ENCODE data around the gene APOL2. TPM values are rescaled to one million over a fixed set of nuclear protein-coding genes. Genes with fewer than 3 reads are reported as not detected.
A peak's percentile ranks its signal among the peaks of the same experiment; 100 is the strongest.

The APOL2 gene
- total and polyA plus RNA-seq, 2 donors, result 25.3 to 56.1 TPM

DNA sequence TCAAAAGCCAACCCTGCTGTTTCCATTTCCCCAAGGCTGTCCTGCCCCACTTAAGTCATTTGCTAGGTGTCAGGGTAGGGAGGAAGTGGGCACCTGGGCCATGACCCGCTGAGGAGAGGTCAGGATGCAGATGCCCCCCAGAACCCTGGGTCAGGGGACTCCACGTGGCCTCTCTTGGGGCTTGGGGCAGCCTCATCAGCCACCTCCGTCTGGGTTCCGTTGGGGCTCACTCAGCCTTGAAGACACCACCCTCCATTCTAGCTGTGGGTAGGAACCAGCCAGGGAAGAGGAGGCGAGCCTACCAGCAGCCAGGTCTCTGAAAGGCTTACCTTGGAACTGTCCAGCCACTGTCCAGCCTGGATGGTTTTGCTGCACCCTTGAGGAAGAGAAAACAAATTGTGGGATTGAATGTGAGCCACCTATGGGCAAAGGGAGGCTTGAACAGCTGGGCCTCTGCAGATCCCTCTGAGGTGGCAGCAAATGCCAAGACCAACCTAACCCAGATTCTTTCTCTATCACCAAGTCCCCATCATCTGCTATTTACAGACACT, 40.3 kb downstream of the APOL2 start:
- 74% methylated on average over 5 of the region's 5 CpGs for WGBS
- no peak overlapping the region for H3K27ac ChIP-seq (ENCODE audit: low read depth in 1 of 2, low read length in 1 of 2)

DNA sequence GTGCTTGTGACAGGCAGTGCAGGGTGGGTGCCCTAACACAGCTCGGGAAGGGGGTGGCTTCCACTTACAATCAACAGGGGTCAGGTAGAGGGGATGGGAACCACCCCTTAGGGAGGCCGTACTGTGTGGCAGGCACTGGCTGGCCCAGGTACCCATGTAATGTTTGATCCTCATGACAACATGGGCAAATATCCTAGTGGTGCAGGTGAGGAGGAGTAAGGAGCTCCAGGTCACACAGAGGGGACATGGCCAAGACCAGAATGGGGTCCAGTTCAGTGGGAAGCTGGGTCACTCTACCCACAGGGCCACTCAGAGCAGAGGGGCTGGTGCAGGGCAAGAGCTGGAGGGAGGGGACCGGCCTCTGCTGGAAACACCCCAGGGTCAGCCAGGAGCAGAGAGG, 40.8 kb downstream of the APOL2 start:
- no peaks in the 10 kb centered on the region for H3K9me3 ChIP-seq (ENCODE audit: control insufficient read depth in 2 of 2, insufficient read depth in 1 of 2, low read length in 1 of 2)
- no peak overlapping the region for H3K27ac ChIP-seq (ENCODE audit: low read depth in 1 of 2, low read length in 1 of 2)
- WGBS, result 96% methylated on average over 3 of the region's 3 CpGs
- no peak overlapping the region for H3K4me3 ChIP-seq (ENCODE audit: low read length in 2 of 2)
- peaks cover 6 to 20% of the 10 kb centered on the region in 2 donors for H3K4me1 ChIP-seq (ENCODE audit: control insufficient read depth in 2 of 2, insufficient read depth in 2 of 2, low read length in 2 of 2)
- H3K36me3 ChIP-seq (ENCODE audit: control insufficient read depth in 2 of 2, insufficient read depth in 2 of 2, low read length in 1 of 2), result no peaks in the 10 kb centered on the region
- DNase-seq (ENCODE audit: low read depth in 6 of 9, low spot score in 9 of 9), result no peak
- no peaks in the 10 kb centered on the region for H3K27me3 ChIP-seq (ENCODE audit: control insufficient read depth in 2 of 2, insufficient read depth in 1 of 2, low read length in 1 of 2)

More for the DNA sequence above, 40.3 kb downstream of the APOL2 start:
- Histone ChIP-seq H3K27me3 (ENCODE audit: control insufficient read depth in 2 of 2, insufficient read depth in 1 of 2, low read length in 1 of 2) (no peaks in the 10 kb centered on the region), H3K36me3 (ENCODE audit: control insufficient read depth in 2 of 2, insufficient read depth in 2 of 2, low read length in 1 of 2) (no peaks in the 10 kb centered on the region), H3K9me3 (ENCODE audit: control insufficient read depth in 2 of 2, insufficient read depth in 1 of 2, low read length in 1 of 2) (no peaks in the 10 kb centered on the region), H3K4me3 (ENCODE audit: low read length in 2 of 2) (no peak overlapping the region), H3K4me1 (ENCODE audit: control insufficient read depth in 2 of 2, insufficient read depth in 2 of 2, low read length in 2 of 2) (peaks cover 6 to 20% of the 10 kb centered on the region in 2 donors)
- DNase-seq (ENCODE audit: low read depth in 6 of 9, low spot score in 9 of 9), result no peak

DNA sequence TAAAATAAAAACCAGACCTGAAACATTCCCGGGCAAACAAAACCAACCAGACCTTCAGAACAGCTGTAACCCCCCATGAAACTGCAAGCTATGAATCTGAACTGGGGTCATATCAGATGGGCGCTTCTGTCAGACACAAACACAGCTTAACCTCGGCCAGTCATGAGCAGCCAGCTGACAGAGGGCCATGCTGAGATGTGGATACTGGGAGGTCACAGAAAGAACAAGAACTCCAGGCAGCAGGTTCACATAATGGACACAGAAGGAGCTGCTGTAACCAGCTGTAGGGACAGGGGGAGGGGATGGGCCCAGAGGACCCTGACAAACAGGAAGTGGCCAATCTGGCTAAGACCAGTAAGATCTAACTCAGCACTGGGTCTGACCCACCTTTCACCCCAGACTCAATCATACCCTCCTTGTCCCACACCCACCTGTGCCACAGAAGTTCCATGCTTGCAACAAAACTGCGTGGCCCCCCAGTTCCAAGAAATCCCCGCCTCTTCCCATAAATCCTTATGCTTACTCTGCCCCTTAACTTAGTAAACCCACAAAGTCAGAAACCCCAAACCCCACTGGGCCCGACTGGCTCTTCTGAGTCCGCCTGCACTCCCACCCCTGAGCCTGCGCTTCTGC, 41.7 kb downstream of the APOL2 start:
- H3K27ac ChIP-seq (ENCODE audit: low read depth in 1 of 2, low read length in 1 of 2), result peak overlapping the region in 1 of 2 donors; percentile 9
- H3K36me3 ChIP-seq (ENCODE audit: control insufficient read depth in 2 of 2, insufficient read depth in 2 of 2, low read length in 1 of 2), result no peaks in the 10 kb centered on the region
- H3K4me1 ChIP-seq (ENCODE audit: control insufficient read depth in 2 of 2, insufficient read depth in 2 of 2, low read length in 2 of 2), result peaks cover 6 to 20% of the 10 kb centered on the region in 2 donors
- H3K4me3 ChIP-seq (ENCODE audit: low read length in 2 of 2), result no peak overlapping the region
- H3K9me3 ChIP-seq (ENCODE audit: control insufficient read depth in 2 of 2, insufficient read depth in 1 of 2, low read length in 1 of 2), result no peaks in the 10 kb centered on the region
- H3K27me3 ChIP-seq (ENCODE audit: control insufficient read depth in 2 of 2, insufficient read depth in 1 of 2, low read length in 1 of 2), result no peaks in the 10 kb centered on the region
- no peak for DNase-seq (ENCODE audit: low read depth in 6 of 9, low spot score in 9 of 9)
- 47% methylated on average over 8 of the region's 8 CpGs for WGBS

DNA sequence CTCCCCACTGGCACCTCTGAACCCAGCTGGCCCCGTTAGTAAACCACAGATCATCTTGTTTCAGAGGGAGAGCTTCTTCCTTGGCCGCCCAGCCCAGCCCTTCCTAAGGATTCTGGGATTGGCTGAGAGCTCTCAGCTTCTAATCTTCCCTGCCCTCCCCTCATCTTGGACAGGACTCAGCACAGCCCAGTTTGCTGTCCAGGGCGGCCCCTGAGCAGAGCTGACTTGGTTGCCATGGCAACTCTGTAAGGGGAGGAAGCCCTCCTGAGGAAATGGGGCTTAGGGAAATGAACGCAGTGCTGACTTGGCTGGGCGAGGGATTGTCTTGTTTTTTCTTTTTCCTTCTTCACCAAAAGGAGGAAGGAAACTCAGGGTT, 42.3 kb downstream of the APOL2 start:
- 8% methylated on average over 5 of the region's 5 CpGs for WGBS
- H3K36me3 ChIP-seq (ENCODE audit: control insufficient read depth in 2 of 2, insufficient read depth in 2 of 2, low read length in 1 of 2), result no peaks in the 10 kb centered on the region
- DNase-seq (ENCODE audit: low read depth in 6 of 9, low spot score in 9 of 9), result peak in 5 of 9 donors; percentile 24 to 71 (median 43)

DNA sequence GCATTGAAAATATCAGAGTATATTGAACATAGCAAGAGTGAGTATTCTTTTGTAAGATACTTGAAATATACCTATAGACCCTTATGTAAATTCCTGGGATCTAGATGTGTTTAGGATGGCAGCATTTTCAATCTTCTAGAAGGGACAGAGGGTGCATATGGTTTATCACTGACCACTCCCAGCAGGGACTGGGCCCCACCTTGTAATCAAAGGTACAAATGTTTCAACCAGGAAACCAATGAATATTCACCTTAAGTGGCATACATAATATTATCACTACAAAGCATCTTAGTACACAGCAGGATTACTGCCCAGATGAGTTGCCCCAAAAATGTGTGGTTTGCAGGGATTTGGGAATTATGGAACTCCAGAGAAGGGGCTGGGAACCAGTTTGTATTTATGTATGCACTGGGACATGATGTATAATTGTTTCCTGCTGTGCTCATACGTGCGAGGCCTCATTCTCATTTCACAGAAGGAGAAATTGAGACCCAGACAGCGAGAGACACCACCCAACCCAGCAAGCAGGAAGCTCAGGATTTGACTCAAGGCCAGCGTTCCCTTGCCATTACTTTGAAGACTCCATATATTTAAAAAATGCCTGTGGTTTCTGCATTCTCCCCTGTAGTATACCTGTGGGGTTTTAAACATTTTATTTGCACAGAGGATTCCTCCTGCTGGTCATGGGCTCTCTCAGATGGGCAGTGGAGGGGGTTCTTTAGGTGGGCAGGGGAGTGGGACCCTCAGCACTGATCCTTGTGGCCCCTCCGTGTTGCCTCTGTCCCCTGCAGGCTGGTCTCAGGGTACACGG, 42.9 kb downstream of the APOL2 start:
- peaks cover 6 to 16% of the 10 kb centered on the region in 2 donors for H3K4me1 ChIP-seq (ENCODE audit: control insufficient read depth in 2 of 2, insufficient read depth in 2 of 2, low read length in 2 of 2)
- no peaks in the 10 kb centered on the region for H3K27me3 ChIP-seq (ENCODE audit: control insufficient read depth in 2 of 2, insufficient read depth in 1 of 2, low read length in 1 of 2)
- DNase-seq (ENCODE audit: low read depth in 6 of 9, low spot score in 9 of 9), result no peak
- no peak overlapping the region for H3K4me3 ChIP-seq (ENCODE audit: low read length in 2 of 2)
- H3K27ac ChIP-seq (ENCODE audit: low read depth in 1 of 2, low read length in 1 of 2), result peak overlapping the region in 1 of 2 donors; percentile 41
- WGBS, result 64% methylated on average over 6 of the region's 6 CpGs
- H3K9me3 ChIP-seq (ENCODE audit: control insufficient read depth in 2 of 2, insufficient read depth in 1 of 2, low read length in 1 of 2), result no peaks in the 10 kb centered on the region
- H3K36me3 ChIP-seq (ENCODE audit: control insufficient read depth in 2 of 2, insufficient read depth in 2 of 2, low read length in 1 of 2), result no peaks in the 10 kb centered on the region

More for the DNA sequence above, 42.3 kb downstream of the APOL2 start:
- peak overlapping the region in 1 of 2 donors; percentile 41 for H3K27ac ChIP-seq (ENCODE audit: low read depth in 1 of 2, low read length in 1 of 2)
- no peak overlapping the region for H3K4me3 ChIP-seq (ENCODE audit: low read length in 2 of 2)
- peaks cover 6 to 18% of the 10 kb centered on the region in 2 donors for H3K4me1 ChIP-seq (ENCODE audit: control insufficient read depth in 2 of 2, insufficient read depth in 2 of 2, low read length in 2 of 2)
- H3K9me3 ChIP-seq (ENCODE audit: control insufficient read depth in 2 of 2, insufficient read depth in 1 of 2, low read length in 1 of 2), result no peaks in the 10 kb centered on the region
- no peaks in the 10 kb centered on the region for H3K27me3 ChIP-seq (ENCODE audit: control insufficient read depth in 2 of 2, insufficient read depth in 1 of 2, low read length in 1 of 2)

DNA sequence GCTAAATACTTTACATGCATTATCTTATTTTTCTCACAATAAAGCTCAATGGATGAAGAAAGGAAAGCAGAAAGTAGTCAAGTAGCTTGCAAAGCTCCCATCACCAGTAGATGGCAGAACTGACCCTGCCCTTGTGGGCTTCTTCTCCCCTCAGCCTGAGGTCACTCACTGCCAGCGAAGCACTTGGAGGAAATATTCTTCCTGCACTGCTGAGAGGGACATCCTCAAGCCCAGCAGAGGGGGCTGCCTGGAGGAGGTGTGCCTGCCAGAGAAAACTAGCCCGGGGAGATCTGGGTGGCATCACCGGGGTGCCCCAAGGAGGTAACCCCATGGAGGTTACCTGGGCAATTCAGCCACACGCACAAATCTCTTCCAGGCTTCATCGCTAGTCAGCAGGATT, 44.4 kb downstream of the APOL2 start:
- 55% methylated on average over 5 of the region's 5 CpGs for WGBS
- Histone ChIP-seq H3K9me3 (ENCODE audit: control insufficient read depth in 2 of 2, insufficient read depth in 1 of 2, low read length in 1 of 2) (no peaks in the 10 kb centered on the region), H3K36me3 (ENCODE audit: control insufficient read depth in 2 of 2, insufficient read depth in 2 of 2, low read length in 1 of 2) (no peaks in the 10 kb centered on the region), H3K4me3 (ENCODE audit: low read length in 2 of 2) (no peak overlapping the region), H3K4me1 (ENCODE audit: control insufficient read depth in 2 of 2, insufficient read depth in 2 of 2, low read length in 2 of 2) (peaks cover 6 to 16% of the 10 kb centered on the region in 2 donors), H3K27me3 (ENCODE audit: control insufficient read depth in 2 of 2, insufficient read depth in 1 of 2, low read length in 1 of 2) (no peaks in the 10 kb centered on the region), H3K27ac (ENCODE audit: low read depth in 1 of 2, low read length in 1 of 2) (no peak overlapping the region)
- peak in 2 of 9 donors; percentile 33 to 41 for DNase-seq (ENCODE audit: low read depth in 6 of 9, low spot score in 9 of 9)

DNA sequence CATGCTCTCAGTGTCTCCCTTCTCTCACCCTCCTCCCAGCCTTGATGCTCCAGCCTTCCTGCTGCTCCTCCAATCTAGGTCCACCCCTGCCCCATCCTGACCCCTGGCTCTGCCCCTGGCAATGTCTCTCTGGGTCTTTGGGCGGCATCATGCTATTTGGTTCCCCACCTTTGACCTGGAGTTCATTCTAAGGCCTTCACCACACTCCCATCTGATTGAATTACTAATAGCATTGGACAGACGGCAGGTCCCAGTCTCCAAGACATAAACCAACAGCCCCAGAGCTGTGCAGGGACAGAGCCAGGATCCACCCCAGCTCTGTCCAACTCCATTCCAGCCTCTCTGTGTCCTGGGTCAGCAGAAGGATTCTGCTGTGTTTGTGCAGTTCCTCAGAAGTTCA, 44.9 kb downstream of the APOL2 start:
- WGBS, result 97% methylated on average over 2 of the region's 2 CpGs
- Histone ChIP-seq H3K4me3 (ENCODE audit: low read length in 2 of 2) (no peak overlapping the region), H3K9me3 (ENCODE audit: control insufficient read depth in 2 of 2, insufficient read depth in 1 of 2, low read length in 1 of 2) (no peaks in the 10 kb centered on the region), H3K36me3 (ENCODE audit: control insufficient read depth in 2 of 2, insufficient read depth in 2 of 2, low read length in 1 of 2) (no peaks in the 10 kb centered on the region), H3K27ac (ENCODE audit: low read depth in 1 of 2, low read length in 1 of 2) (no peak overlapping the region), H3K27me3 (ENCODE audit: control insufficient read depth in 2 of 2, insufficient read depth in 1 of 2, low read length in 1 of 2) (no peaks in the 10 kb centered on the region), H3K4me1 (ENCODE audit: control insufficient read depth in 2 of 2, insufficient read depth in 2 of 2, low read length in 2 of 2) (peaks cover 6 to 16% of the 10 kb centered on the region in 2 donors)
- DNase-seq (ENCODE audit: low read depth in 6 of 9, low spot score in 9 of 9), result no peak

DNA sequence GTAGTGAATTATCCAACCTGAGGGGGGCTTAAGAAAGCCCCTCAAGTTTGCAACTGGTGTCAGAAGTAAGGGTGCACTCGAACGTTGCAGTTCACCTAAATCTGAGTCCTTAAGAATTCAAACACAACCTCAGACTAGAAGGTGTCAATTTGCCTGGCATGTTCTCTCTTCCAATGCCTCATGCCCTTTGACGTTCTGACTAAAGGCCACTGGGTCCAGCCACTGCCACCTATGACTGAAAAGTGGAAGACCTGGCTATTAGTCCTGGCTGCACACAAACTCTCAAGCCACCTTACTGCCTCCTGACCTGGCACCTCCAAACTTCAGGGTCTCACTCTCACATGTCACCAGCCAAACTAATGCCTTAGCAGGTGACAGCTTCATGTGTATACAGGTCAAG, 45.8 kb downstream of the APOL2 start:
- Histone ChIP-seq H3K27me3 (ENCODE audit: control insufficient read depth in 2 of 2, insufficient read depth in 1 of 2, low read length in 1 of 2) (no peaks in the 10 kb centered on the region), H3K27ac (ENCODE audit: low read depth in 1 of 2, low read length in 1 of 2) (no peak overlapping the region), H3K4me1 (ENCODE audit: control insufficient read depth in 2 of 2, insufficient read depth in 2 of 2, low read length in 2 of 2) (peaks cover 6 to 16% of the 10 kb centered on the region in 2 donors), H3K9me3 (ENCODE audit: control insufficient read depth in 2 of 2, insufficient read depth in 1 of 2, low read length in 1 of 2) (no peaks in the 10 kb centered on the region), H3K4me3 (ENCODE audit: low read length in 2 of 2) (no peak overlapping the region), H3K36me3 (ENCODE audit: control insufficient read depth in 2 of 2, insufficient read depth in 2 of 2, low read length in 1 of 2) (no peaks in the 10 kb centered on the region)
- 64% methylated on average over 3 of the region's 3 CpGs for WGBS
- DNase-seq (ENCODE audit: low read depth in 6 of 9, low spot score in 9 of 9), result no peak

DNA sequence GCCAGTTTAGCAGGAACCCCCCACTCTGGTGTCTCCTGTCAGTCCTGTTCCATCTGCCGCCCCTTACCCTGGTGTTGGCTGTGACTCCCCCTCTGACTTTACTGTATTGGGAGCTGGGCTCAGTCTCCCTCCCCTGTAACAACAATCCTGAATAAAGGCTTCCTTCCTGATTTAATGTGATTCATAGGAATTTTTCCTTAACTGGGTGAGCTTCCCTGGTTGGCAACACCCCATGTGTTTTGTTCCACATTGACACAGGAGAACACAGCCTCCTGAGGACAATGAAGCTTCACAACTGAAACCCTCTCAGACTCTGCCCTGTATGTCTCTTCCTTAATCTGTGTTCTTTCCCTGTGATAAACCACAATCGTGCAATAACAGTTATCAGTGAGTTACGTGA, 46.2 kb downstream of the APOL2 start:
- H3K27ac ChIP-seq (ENCODE audit: low read depth in 1 of 2, low read length in 1 of 2), result no peak overlapping the region
- no peaks in the 10 kb centered on the region for H3K36me3 ChIP-seq (ENCODE audit: control insufficient read depth in 2 of 2, insufficient read depth in 2 of 2, low read length in 1 of 2)
- no peak overlapping the region for H3K4me3 ChIP-seq (ENCODE audit: low read length in 2 of 2)
- peaks cover 6 to 16% of the 10 kb centered on the region in 2 donors for H3K4me1 ChIP-seq (ENCODE audit: control insufficient read depth in 2 of 2, insufficient read depth in 2 of 2, low read length in 2 of 2)
- DNase-seq (ENCODE audit: low read depth in 6 of 9, low spot score in 9 of 9), result no peak
- H3K27me3 ChIP-seq (ENCODE audit: control insufficient read depth in 2 of 2, insufficient read depth in 1 of 2, low read length in 1 of 2), result no peaks in the 10 kb centered on the region
- 91% methylated on average over 3 of the region's 3 CpGs for WGBS
- no peaks in the 10 kb centered on the region for H3K9me3 ChIP-seq (ENCODE audit: control insufficient read depth in 2 of 2, insufficient read depth in 1 of 2, low read length in 1 of 2)
